Left ventricle myocardium inferior (tissue), 1 donor: ENCODE measurements around the gene PLSCR3. TPM values are rescaled to one million over a fixed set of nuclear protein-coding genes. Genes with fewer than 3 reads are reported as not detected.

ENCODE experiments used
- DNase-seq: peaks from one replicate; pipeline ENCODE4 v3.0.0-alpha.2; 2020
- H3K27ac ChIP-seq: fragments of 200-600 bp; replicated peaks from 2 replicates; pipeline ENCODE4 v1.8.0; 2021
- H3K27me3 ChIP-seq: fragments of 200-600 bp; 2 replicates; pipeline ENCODE4 v1.8.0; 2021; ENCODE audit warnings: low read depth
- H3K36me3 ChIP-seq: fragments of 200-600 bp; 2 replicates; pipeline ENCODE4 v1.8.0; 2021
- H3K4me1 ChIP-seq: fragments of 200-600 bp; 2 replicates; pipeline ENCODE4 v1.8.0; 2021
- H3K4me3 ChIP-seq: fragments of 200-600 bp; 2 replicates; pipeline ENCODE4 v1.8.0; 2021; ENCODE audit warnings: mild to moderate bottlenecking, moderate library complexity
- H3K9me3 ChIP-seq: fragments of 200-600 bp; replicated peaks from 2 replicates; pipeline ENCODE4 v1.8.0; 2021
- intact Hi-C: fragments of 100-400 bp; cut with micrococcal nuclease; formaldehyde crosslinking; loops from one replicate; pipeline ENCODE4 v1.11.0; 2022
- total RNA-seq: library from RNA; stranded (reverse); fragmentation: NEBNext Ultra II Directional; extraction: Animal tissue kit (Norgen Biotek cat#: 25700); gene quantifications from one replicate; pipeline ENCODE4 v1.2.1, GENCODE V29; 2021
- TF ChIP-seq, protein P1 (sequence below): fragments of 200-600 bp; IDR thresholded peaks from 2 replicates; pipeline ENCODE4 v1.8.0; 2021; ENCODE audit warnings: antibody characterized with exemption, mild to moderate bottlenecking, borderline replicate concordance
- donor health status: DM: no; HTN: yes; CAD: no; lungs with severe emphysema.

PLSCR3 gene
- total RNA-seq, 1 donor from 2014 or later = 20.1 TPM

DNA sequence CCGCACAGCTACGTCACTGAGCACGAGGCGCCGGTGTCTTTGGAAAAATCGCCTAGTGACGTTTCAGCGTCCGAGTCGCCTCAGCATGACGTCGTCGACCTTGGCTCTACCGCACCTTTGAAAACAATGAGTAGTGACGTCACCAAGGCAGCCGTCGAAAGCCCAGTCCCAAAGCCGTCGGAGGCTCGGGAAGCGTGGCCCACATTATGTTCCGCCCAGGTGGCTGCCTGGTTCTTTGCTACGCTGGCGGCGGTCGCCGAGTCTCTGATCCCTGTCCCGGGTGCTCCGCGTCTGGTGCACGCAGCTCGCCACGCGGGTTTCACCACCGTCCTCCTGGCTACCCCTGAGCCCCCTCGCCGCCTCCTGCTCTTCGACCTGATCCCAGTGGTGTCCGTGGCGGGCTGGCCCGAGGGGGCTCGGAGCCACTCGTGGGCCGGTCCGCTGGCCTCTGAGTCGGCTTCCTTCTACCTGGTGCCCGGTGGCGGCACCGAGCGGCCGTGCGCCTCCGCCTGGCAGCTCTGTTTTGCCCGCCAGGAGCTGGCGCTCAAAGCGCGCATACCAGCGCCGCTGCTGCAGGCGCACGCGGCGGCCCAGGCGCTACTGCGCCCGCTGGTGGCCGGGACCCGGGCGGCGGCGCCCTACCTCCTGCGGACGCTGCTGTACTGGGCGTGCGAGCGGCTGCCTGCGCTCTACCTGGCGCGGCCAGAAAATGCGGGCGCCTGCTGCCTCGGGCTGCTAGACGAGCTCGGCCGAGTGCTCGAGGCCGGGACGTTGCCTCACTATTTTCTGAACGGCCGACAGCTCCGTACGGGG, 42.4 kb upstream of the PLSCR3 start:
- peak overlapping the region; percentile 69 for H3K4me3 ChIP-seq
- H3K4me1 ChIP-seq = peaks cover 64% of the 10 kb centered on the region
- TF ChIP-seq, protein P1, sequence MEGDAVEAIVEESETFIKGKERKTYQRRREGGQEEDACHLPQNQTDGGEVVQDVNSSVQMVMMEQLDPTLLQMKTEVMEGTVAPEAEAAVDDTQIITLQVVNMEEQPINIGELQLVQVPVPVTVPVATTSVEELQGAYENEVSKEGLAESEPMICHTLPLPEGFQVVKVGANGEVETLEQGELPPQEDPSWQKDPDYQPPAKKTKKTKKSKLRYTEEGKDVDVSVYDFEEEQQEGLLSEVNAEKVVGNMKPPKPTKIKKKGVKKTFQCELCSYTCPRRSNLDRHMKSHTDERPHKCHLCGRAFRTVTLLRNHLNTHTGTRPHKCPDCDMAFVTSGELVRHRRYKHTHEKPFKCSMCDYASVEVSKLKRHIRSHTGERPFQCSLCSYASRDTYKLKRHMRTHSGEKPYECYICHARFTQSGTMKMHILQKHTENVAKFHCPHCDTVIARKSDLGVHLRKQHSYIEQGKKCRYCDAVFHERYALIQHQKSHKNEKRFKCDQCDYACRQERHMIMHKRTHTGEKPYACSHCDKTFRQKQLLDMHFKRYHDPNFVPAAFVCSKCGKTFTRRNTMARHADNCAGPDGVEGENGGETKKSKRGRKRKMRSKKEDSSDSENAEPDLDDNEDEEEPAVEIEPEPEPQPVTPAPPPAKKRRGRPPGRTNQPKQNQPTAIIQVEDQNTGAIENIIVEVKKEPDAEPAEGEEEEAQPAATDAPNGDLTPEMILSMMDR = peak; percentile 91
- H3K36me3 ChIP-seq = no peaks in the 10 kb centered on the region
- intact Hi-C loops = no loop called here
- peak; percentile 80 for DNase-seq
- H3K9me3 ChIP-seq = no peaks in the 10 kb centered on the region
- H3K27ac ChIP-seq = peak overlapping the region; percentile 75
- peaks cover 28% of the 10 kb centered on the region for H3K27me3 ChIP-seq

DNA sequence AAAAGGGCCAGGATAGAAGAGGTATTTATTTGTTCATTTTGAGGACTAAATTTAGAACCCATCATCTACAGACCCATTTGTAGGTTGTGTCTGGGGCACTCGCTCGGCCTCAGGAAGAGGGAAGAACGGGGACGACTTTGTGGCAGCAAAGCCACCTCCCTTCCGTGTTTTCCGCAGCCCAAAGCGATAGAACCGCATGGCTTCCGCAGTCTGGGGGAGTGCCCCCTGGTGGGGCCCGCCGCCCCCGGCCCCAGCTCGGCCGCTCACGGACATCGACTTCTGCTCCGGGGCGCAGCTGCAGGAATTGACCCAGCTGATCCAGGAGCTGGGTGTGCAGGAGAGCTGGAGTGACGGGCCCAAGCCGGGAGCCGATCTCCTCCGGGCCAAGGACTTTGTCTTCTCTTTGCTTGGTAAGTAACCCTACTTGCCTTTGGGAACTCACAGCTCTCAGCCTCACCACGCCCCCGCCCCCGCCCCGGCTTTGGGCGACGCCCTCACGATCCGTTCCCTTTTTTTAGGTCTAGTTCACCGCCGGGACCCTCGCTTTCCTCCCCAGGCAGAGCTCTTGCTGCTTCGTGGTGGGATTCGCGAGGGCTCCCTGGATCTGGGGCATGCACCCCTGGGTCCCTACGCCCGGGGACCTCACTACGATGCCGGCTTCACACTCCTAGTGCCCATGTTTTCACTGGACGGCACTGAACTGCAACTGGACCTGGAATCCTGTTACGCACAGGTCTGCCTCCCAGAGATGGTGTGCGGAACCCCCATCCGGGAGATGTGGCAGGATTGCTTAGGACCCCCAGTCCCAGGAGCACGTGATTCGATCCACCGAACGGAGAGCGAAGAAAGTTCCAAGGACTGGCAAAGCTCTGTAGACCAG, 41.6 kb upstream of the PLSCR3 start:
- DNase-seq = peak; percentile 45
- Histone ChIP-seq H3K27ac (peak overlapping the region; percentile 75), H3K4me1 (peaks cover 61% of the 10 kb centered on the region), H3K4me3 (peak overlapping the region; percentile 69), H3K9me3 (no peaks in the 10 kb centered on the region), H3K27me3 (peaks cover 28% of the 10 kb centered on the region), H3K36me3 (no peaks in the 10 kb centered on the region)
- TF ChIP-seq, protein P1 = no peak
- intact Hi-C loops = no loop called here

DNA sequence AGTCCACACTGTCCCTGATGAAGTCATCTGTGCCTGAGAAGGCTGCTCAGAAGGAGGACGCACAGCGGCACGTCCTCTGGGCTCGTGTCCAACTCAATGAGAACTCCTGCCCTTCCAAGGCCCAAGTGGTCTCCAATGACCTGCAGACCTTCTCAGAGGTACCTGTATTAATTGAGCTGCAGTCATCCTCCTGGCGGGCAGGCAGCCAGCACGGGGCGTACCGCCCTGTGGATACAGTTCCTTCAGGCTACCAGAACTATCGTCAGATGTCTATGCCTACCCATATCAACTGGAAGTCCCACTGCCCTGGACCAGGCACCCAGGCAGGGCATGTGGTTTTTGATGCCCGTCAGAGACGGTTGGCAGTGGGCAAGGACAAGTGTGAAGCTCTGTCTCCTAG, 38.0 kb upstream of the PLSCR3 start:
- no peak overlapping the region for H3K27ac ChIP-seq
- no peaks in the 10 kb centered on the region for H3K9me3 ChIP-seq
- peaks cover 25% of the 10 kb centered on the region for H3K4me1 ChIP-seq
- intact Hi-C loops = no loop called here
- H3K27me3 ChIP-seq = no peaks in the 10 kb centered on the region
- H3K36me3 ChIP-seq = no peaks in the 10 kb centered on the region
- TF ChIP-seq, protein P1 = no peak
- H3K4me3 ChIP-seq = no peak overlapping the region
- DNase-seq = no peak

DNA sequence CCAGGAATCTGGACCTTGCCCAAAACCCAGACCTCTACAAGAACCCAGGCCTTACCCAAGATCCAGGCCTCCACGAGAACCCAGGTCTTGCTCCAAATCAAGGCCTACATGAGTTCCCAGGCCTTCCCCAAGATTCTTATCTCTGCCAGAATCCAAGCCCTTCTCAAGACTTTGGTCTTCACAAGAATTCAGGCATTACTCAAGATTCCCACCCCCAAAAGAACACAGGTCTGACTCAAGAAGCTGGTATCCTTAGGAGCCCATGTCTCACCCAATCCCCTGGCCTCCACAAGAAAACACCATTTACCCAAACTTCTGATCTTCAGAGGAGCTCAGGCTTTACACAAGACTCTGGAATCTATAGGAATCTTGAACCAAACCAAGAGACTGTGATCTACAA, 36.9 kb upstream of the PLSCR3 start:
- TF ChIP-seq, protein P1 = no peak

DNA sequence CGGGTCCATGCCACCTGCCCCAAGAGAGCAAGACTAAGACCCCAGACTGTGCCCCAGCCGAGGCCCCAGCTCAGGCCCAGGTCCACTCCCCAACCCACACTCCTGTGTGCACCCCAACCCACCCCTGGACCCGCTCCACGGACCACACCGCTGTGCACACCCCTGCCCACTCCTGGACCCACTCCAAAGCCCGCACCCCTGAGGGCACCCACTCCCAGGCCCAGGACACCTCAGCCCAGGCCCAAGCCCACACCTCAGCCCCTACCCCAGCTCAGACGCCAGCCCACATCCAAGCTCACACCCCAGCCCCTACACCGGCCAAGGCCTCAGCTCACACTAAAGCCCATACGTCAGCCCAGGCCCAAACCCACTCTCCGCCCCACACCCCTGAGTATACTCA, 35.4 kb upstream of the PLSCR3 start:
- no peaks in the 10 kb centered on the region for H3K9me3 ChIP-seq
- TF ChIP-seq, protein P1 = no peak
- intact Hi-C loops = no loop called here
- DNase-seq = no peak
- peaks cover under 1% of the 10 kb centered on the region for H3K4me1 ChIP-seq
- H3K36me3 ChIP-seq = no peaks in the 10 kb centered on the region
- no peak overlapping the region for H3K27ac ChIP-seq
- H3K27me3 ChIP-seq = no peaks in the 10 kb centered on the region
- H3K4me3 ChIP-seq = no peak overlapping the region

More for the DNA sequence above, 36.9 kb upstream of the PLSCR3 start:
- no peaks in the 10 kb centered on the region for H3K27me3 ChIP-seq
- H3K4me1 ChIP-seq = peaks cover 15% of the 10 kb centered on the region
- H3K9me3 ChIP-seq = no peaks in the 10 kb centered on the region
- H3K4me3 ChIP-seq = no peak overlapping the region
- no peak for DNase-seq
- intact Hi-C loops = no loop called here
- no peak overlapping the region for H3K27ac ChIP-seq
- H3K36me3 ChIP-seq = no peaks in the 10 kb centered on the region
